DMS114 treated with DMSO at 0.1 percent for 48 hours (cell line): ENCODE measurements around the gene OBSL1.

Experiments
- DNase-seq: peaks from one replicate; lab custom pipeline; 2025; ENCODE audit not compliant: unreplicated experiment; lab: John Stamatoyannopoulos, UW

OBSL1 gene

GRCh38 chr2:219567791-219568361, 3.5 kb downstream of the OBSL1 start:
- DNase-seq: no peak

- DNase-seq: no peak
These were observed 4.2 kb downstream of the OBSL1 start for GRCh38 chr2:219567131-219567530.

GRCh38 chr2:219566640-219567039, 4.7 kb downstream of the OBSL1 start:
- DNase-seq: no peak

GRCh38 chr2:219565130-219566080, 5.9 kb downstream of the OBSL1 start:
- no peak for DNase-seq

GRCh38 chr2:219563271-219563928, 7.9 kb downstream of the OBSL1 start:
- no peak for DNase-seq

GRCh38 chr2:219562049-219563020, 9.0 kb downstream of the OBSL1 start:
- DNase-seq: no peak

- DNase-seq: no peak
These were observed 9.9 kb downstream of the OBSL1 start for GRCh38 chr2:219561179-219562048.

GRCh38 chr2:219560893-219561178, 10.5 kb downstream of the OBSL1 start:
- no peak for DNase-seq

- DNase-seq: no peak
These were observed 11.1 kb downstream of the OBSL1 start for GRCh38 chr2:219560037-219560892.

GRCh38 chr2:219559156-219559915, 12.0 kb downstream of the OBSL1 start:
- DNase-seq: no peak

- no peak for DNase-seq
These were observed 13.3 kb downstream of the OBSL1 start for GRCh38 chr2:219557791-219558785.

- DNase-seq: no peak
These were observed 14.0 kb downstream of the OBSL1 start for GRCh38 chr2:219557320-219557719.

GRCh38 chr2:219556413-219556812, 14.9 kb downstream of the OBSL1 start:
- no peak for DNase-seq

GRCh38 chr2:219555956-219556355, 15.4 kb downstream of the OBSL1 start:
- no peak for DNase-seq

GRCh38 chr2:219554350-219554749, 17.0 kb downstream of the OBSL1 start:
- DNase-seq: no peak

- no peak for DNase-seq
These were observed 17.8 kb downstream of the OBSL1 start for GRCh38 chr2:219553463-219553963.

GRCh38 chr2:219553168-219553417, 18.2 kb downstream of the OBSL1 start:
- no peak for DNase-seq
